Neutrophil (primary cell): Measurements from ENCODE around the gene CAP1.
A peak's percentile ranks its signal among the peaks of the same experiment; 100 is the strongest.

ENCODE experiments used
- H3K27ac ChIP-seq: fragments of 200-600 bp; sonication (generic); 2 replicates; pipeline ENCODE4 v1.5.1; 2016; ENCODE audit warnings: mild to moderate bottlenecking, moderate library complexity
- H3K27me3 ChIP-seq: fragments of 200-600 bp; sonication (generic); 2 replicates; pipeline ENCODE4 v1.6.0; 2016; ENCODE audit warnings: mild to moderate bottlenecking
- H3K36me3 ChIP-seq: fragments of 200-600 bp; sonication (generic); 2 replicates; pipeline ENCODE4 v1.5.1; 2017
- H3K4me1 ChIP-seq, 2 experiments: fragments of 200-600 bp in 1 of 2; sonication (generic) in 1 of 2; 1 replicate in 1 of 2; 2 replicates in 1 of 2; pipeline versions ENCODE4 v1.5.1 to v1.6.1; 2013 to 2016; ENCODE audit warnings: low read depth in 1 of 2, low read length in 1 of 2, mild to moderate bottlenecking in 1 of 2, moderate library complexity in 1 of 2; ENCODE audit not compliant: control insufficient read depth in 1 of 2, insufficient read depth in 1 of 2
- H3K4me3 ChIP-seq, 2 experiments: fragments of 200-600 bp in 1 of 2; sonication (generic) in 1 of 2; 1 replicate in 1 of 2; 2 replicates in 1 of 2; pipeline ENCODE4 v1.5.1; 2013 to 2016; ENCODE audit warnings: low read depth in 1 of 2, low read length in 1 of 2, mild to moderate bottlenecking in 1 of 2, moderate library complexity in 1 of 2
- H3K9me3 ChIP-seq: fragments of 200-600 bp; sonication (generic); 2 replicates; pipeline ENCODE4 v1.5.1; 2016
- TF ChIP-seq, protein P1 (sequence below): fragments of 200-600 bp; sonication (generic); IDR thresholded peaks from 2 replicates; pipeline ENCODE4 v1.5.1; 2016; ENCODE audit warnings: antibody characterized with exemption

Gene CAP1

DNA sequence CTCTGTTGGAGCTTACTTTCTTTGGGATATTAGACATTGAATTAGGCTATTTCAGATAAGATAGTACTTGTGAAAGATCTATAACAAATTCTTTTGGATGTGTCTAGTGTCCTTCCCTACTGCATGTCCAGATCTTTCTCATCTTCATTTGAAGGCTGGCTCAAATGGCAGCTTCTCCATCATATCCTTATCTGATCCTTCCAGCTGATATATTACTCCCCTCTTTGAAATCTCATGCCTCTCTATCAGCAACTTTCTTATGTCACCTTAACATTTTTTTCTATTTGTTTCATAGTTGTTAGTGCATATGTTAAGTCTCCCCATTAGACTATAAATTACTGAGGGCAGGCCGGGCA is 17.5 kb downstream of the CAP1 start:
- peaks cover 54% of the 10 kb centered on the region for H3K36me3 ChIP-seq
- H3K27ac ChIP-seq: peak overlapping the region; percentile 96
- no peaks in the 10 kb centered on the region for H3K27me3 ChIP-seq
- TF ChIP-seq, protein P1, sequence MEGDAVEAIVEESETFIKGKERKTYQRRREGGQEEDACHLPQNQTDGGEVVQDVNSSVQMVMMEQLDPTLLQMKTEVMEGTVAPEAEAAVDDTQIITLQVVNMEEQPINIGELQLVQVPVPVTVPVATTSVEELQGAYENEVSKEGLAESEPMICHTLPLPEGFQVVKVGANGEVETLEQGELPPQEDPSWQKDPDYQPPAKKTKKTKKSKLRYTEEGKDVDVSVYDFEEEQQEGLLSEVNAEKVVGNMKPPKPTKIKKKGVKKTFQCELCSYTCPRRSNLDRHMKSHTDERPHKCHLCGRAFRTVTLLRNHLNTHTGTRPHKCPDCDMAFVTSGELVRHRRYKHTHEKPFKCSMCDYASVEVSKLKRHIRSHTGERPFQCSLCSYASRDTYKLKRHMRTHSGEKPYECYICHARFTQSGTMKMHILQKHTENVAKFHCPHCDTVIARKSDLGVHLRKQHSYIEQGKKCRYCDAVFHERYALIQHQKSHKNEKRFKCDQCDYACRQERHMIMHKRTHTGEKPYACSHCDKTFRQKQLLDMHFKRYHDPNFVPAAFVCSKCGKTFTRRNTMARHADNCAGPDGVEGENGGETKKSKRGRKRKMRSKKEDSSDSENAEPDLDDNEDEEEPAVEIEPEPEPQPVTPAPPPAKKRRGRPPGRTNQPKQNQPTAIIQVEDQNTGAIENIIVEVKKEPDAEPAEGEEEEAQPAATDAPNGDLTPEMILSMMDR: no peak
- H3K4me1 ChIP-seq: peaks cover 100% of the 10 kb centered on the region in 2 experiments
- no peaks in the 10 kb centered on the region for H3K9me3 ChIP-seq
- H3K4me3 ChIP-seq: peak overlapping the region; percentile 6 to 61

DNA sequence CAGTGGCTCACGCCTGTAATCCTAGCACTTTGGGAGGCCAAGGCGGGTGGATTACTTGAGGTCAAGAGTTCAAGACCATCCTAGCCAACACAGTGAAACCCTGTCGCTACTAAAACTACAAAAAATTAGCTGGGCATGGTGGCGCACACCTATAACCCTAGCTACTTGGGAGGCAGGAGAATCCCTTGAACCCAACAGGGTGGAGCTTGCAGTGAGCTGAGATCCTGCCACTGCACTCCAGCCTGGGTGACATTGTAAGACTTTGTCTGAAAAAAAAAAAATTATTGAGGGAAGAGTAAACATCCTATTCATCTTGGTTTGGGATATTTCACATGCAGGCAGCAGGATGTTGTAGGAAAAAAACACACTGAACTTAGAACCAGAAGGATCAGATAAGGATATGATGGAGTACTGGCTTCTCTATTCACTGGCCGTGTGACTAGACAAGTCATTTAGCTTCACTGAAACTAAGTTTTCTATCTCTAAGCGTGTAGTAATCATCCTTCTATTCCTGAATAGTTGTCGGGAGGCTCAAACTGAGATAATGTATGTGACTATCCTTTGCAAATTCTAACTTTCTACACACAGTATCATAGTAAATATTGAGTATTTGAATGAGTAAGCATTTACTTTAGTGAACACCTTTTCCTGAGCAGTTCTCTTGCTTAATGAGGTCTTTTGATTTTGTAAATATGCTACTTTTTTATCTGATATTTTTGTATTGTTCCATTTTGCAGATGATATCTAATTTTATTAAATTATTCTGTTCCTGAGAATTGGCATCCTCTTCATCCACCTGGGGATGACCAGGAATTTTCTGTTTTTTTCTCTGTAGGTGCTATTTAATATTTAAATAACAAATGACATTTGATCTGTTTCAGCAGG is 18.2 kb downstream of the CAP1 start:
- peaks cover 60% of the 10 kb centered on the region for H3K36me3 ChIP-seq
- TF ChIP-seq, protein P1: no peak
- peak overlapping the region; percentile 96 for H3K27ac ChIP-seq
- H3K4me3 ChIP-seq: peak overlapping the region; percentile 49 to 61
- H3K9me3 ChIP-seq: no peaks in the 10 kb centered on the region
- no peaks in the 10 kb centered on the region for H3K27me3 ChIP-seq
- H3K4me1 ChIP-seq: peaks cover 100% of the 10 kb centered on the region in 2 experiments

DNA sequence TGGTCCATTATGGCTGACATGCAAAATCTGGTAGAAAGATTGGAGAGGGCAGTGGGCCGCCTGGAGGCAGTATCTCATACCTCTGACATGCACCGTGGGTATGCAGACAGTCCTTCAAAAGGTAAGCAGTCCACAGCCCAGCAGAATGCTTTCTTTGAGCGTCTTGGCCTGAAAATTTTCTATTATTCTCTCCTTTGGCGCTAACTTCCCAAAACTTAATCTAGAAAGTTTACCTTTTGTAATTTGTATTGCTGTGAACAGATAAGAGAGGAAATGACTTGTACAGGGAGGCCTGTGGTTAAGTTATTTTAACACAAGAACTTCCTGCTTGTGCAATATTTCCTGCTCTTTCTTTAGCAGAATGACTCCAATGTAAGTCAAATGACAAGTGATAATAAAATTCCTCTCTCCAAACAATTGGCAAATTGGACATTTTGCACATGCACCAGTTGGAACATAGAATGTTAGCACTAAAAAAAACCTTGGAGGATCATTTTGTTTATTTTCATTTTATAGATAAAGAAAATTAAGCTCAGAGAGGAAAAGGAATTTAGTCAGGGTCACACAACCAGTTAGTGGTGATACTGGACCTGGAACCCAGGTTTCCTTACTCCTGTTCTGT is 18.9 kb downstream of the CAP1 start:
- TF ChIP-seq, protein P1: peak; percentile 14
- H3K27me3 ChIP-seq: no peaks in the 10 kb centered on the region
- peaks cover 64% of the 10 kb centered on the region for H3K36me3 ChIP-seq
- peak overlapping the region; percentile 96 for H3K27ac ChIP-seq
- H3K4me3 ChIP-seq: peak overlapping the region; percentile 49 to 61
- peaks cover 100% of the 10 kb centered on the region in 2 experiments for H3K4me1 ChIP-seq
- no peaks in the 10 kb centered on the region for H3K9me3 ChIP-seq

DNA sequence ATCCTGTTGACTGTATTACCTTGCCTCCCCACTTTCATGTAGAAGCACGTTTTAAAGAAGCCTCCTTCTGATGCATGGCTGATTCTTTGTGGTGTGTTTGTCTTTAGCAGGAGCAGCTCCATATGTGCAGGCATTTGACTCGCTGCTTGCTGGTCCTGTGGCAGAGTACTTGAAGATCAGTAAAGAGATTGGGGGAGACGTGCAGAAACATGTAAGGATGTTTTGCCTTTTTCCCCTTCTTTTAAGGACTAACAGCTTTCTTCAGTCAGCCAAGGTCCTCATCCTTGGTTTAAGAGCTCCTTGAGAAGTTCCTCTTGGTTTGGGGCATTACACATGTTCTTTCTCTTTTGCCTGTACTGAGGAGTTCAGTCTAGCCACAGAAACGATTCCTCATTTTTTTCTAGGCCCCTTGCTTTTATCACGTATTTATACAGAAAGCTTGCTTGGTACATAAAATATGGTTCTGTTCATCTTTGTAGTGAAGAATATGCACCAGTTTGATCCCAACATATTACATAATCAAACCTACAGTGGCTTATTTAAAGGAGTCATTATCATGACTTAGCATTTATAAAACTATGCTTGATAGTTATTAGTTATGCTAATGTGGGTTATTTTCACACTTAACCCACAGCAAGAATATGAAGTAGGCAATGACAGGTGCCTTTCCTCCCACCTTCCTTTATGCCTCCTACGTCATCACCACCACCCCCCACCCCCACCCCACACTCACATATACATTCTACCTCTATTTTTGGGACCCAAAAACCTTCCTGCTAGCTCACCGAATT is 19.6 kb downstream of the CAP1 start:
- peaks cover 65% of the 10 kb centered on the region for H3K36me3 ChIP-seq
- H3K4me1 ChIP-seq: peaks cover 100% of the 10 kb centered on the region in 2 experiments
- H3K9me3 ChIP-seq: no peaks in the 10 kb centered on the region
- TF ChIP-seq, protein P1: no peak
- H3K4me3 ChIP-seq: peak overlapping the region; percentile 49 to 61
- peak overlapping the region; percentile 96 for H3K27ac ChIP-seq
- H3K27me3 ChIP-seq: no peaks in the 10 kb centered on the region

DNA sequence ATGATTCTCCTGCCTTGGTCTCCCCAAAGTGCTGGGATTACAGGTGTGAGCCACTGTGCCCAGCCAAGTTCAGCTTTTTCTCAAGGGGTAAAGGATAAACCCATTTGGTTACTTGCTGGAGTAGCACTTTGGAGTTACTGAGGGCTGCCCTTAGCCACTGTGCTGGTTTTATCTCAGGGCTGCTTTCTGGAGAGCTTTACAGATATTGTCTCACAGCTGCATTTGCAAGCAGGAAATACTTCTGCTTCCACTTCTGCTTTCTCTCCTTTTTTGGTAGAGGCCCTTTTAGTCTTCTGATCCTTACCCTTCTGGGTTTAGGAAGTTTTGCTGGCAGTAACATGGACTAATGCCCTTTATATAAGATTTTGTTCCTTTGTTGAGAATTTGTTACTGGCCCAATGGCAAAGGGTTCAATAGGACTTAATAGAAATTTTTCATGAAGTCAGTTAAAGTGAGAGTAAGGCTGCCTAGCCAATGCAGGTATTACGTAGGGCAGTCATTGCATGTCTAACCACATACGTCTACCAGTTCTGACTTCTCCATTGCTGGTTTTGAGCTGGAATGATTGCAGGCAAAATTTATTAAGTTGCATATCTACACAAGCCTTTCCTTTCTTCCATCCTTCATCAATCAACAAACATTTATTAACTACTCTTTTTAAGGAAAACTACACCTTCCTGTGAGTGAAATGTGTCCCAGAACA is 24.4 kb downstream of the CAP1 start:
- Histone ChIP-seq H3K4me3 (peak overlapping the region; percentile 24 to 46), H3K27ac (peak overlapping the region; percentile 96), H3K4me1 (peaks cover 83% of the 10 kb centered on the region in 2 experiments), H3K36me3 (peaks cover 98% of the 10 kb centered on the region), H3K27me3 (no peaks in the 10 kb centered on the region), H3K9me3 (no peaks in the 10 kb centered on the region)
- TF ChIP-seq, protein P1: no peak
